Measurements from ENCODE around the gene PML. TPM values are rescaled to one million over a fixed set of nuclear protein-coding genes. Genes with fewer than 3 reads are reported as not detected.

Gene PML
- total and polyA plus RNA-seq, 9 of the 15 experiments (the other 6 are each of a cell fraction or from before 2014, with no cell fraction given) = 5.0 to 50.7 (median 10.1) TPM

- no peak for TF ChIP-seq ZFX (CRISPR knock-in tag; IDR thresholded peaks at IDR 0.05)
Observed at GRCh38 chr15:74041311-74041756, 46.8 kb downstream of the PML start (continued).

GRCh38 chr15:74041777-74042435, 47.4 kb downstream of the PML start:
- Histone ChIP-seq H3K79me2 (ENCODE audit: control insufficient read depth, insufficient read depth, low read length) (no peaks in the 10 kb centered on the region), H3K9me1 (ENCODE audit: control insufficient read depth, insufficient read depth, low read length) (no peaks in the 10 kb centered on the region), H3K9me3 (replicated peaks; ENCODE audit: control insufficient read depth, insufficient read depth, low read depth, low read length) (no peaks in the 10 kb centered on the region), H3K4me1 (replicated peaks in 1 of 2; ENCODE audit: control insufficient read depth in 2 of 2, insufficient read depth in 2 of 2, low read length in 2 of 2) (peaks cover 0 to 13% of the 10 kb centered on the region in 2 experiments; a peak in 3 of 5 replicates), H3K27ac (ENCODE audit: extremely low read depth, low read depth, low read length) (no peak overlapping the region), H3K4me3 (no peak overlapping the region), H3K36me3 (ENCODE audit: control insufficient read depth, insufficient read depth, low read length) (peaks cover 4% of the 10 kb centered on the region; the same call in 1 of the 3 replicates), H4K20me1 (replicated peaks; ENCODE audit: control insufficient read depth, insufficient read depth, low read length) (peaks cover 30% of the 10 kb centered on the region), H2AFZ (ENCODE audit: low read depth, low read length) (no peak overlapping the region), H3K4me2 (ENCODE audit: insufficient read depth, low read length) (no peak overlapping the region), H3K9ac (ENCODE audit: insufficient read depth in 1 of 2, low read depth in 2 of 2, low read length in 2 of 2) (no peak overlapping the region), H3K27me3 (ENCODE audit: control insufficient read depth in 2 of 2, insufficient read depth in 2 of 2, low read length in 2 of 2) (peaks cover 0 to 29% of the 10 kb centered on the region in 2 experiments; a peak in 3 of 5 replicates)
- DNase-seq (ENCODE audit: extremely low read depth in 1 of 4, low spot score in 3 of 4) (peak in 2 of 4 experiments; percentile 6 to 7), FAIRE-seq (no peak), ATAC-seq (no peak)
- 3% methylated on average over 7 of the region's 8 CpGs for WGBS (ENCODE audit: insufficient coverage, low coverage, missing lambda C conversion rate)
- intact Hi-C loops (cut with micrococcal nuclease) = no loop called here
- CTCF ChIA-PET (ENCODE audit: low intra/inter-chr PET ratio) = no interaction called here
- BruUV-seq (replicated peaks) = no TSS peak
- POLR2A ChIA-PET = interaction anchor here (1.3 to 1.4 kb wide), 2 partner anchors 11 to 31 kb away, joined by 3 to 4 read pairs; no protein-coding TSS in a partner anchor
- in situ Hi-C loops (cut with MboI) = no loop called here
- no peak for TF ChIP-seq ZNF282 (CRISPR knock-in tag; IDR thresholded peaks at IDR 0.05)
- no peak for TF ChIP-seq NCOA2 (IDR thresholded peaks at IDR 0.05; ENCODE audit: partially characterized antibody in 2 of 2)
- no peak for TF ChIP-seq CGGBP1 (CRISPR knock-in tag; IDR thresholded peaks at IDR 0.05)
- no peak for TF ChIP-seq PBX2 (CRISPR knock-in tag; IDR thresholded peaks at IDR 0.05; ENCODE audit: low read depth)
- TF ChIP-seq PBX2 (tag; conservative IDR thresholded peaks at IDR 0.05; ENCODE audit: low read depth) = no peak
- TF ChIP-seq ZNF140 (CRISPR knock-in tag; IDR thresholded peaks at IDR 0.05) = no peak
- no peak for TF ChIP-seq LARP7 (IDR thresholded peaks at IDR 0.05)
- no peak for TF ChIP-seq ZNF239 (CRISPR knock-in tag; IDR thresholded peaks at IDR 0.05)
- TF ChIP-seq ARNT (IDR thresholded peaks at IDR 0.05) = no peak

Measured in K562 (cell line).